ENCODE results near the gene FBXW11.
"Not testable (repeated sequence)": the region's sequence is repeated elsewhere in the genome, so short reads cannot be mapped to it uniquely, and the experiment has no call there.

The FBXW11 gene

DNA sequence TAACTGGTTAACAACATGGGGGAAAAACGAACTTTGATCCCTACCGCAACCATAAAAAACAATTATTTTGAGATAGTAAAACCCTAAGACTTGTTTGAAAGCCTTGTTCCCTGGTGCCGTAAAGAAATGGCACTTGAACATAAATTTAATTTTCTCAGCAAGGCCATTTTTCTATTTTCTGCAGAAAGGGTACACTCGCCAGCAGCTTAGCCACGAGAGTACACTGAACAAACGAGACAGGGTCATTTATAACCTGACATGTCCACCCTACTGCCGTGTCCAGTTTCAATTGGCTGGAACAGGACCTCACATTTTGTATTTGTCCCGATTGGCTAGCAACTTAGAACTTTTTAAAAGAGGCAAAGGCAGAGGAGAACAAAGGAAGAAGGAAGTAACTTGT is 26.8 kb downstream of the FBXW11 start:
- no peak for DNase-seq

DNA sequence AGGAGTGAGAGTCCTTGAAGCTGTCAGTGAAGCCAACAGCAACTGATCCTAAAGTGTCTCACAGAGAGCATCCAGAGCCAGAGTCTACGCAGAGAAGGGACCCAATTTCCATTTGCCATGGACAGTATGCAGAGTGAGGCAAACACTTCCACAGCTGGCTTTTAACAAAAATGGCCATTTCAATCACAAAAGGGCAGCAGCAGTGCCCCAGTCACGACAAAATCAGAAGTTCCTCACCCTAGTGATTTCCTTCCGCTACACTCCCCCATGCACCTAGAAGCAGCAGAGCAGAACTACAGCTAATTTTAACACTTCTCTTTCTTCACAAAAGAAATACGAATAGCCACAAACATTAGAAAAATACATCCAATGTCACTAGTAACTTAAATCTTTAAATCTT is 27.9 kb downstream of the FBXW11 start:
- DNase-seq, result no peak

DNA sequence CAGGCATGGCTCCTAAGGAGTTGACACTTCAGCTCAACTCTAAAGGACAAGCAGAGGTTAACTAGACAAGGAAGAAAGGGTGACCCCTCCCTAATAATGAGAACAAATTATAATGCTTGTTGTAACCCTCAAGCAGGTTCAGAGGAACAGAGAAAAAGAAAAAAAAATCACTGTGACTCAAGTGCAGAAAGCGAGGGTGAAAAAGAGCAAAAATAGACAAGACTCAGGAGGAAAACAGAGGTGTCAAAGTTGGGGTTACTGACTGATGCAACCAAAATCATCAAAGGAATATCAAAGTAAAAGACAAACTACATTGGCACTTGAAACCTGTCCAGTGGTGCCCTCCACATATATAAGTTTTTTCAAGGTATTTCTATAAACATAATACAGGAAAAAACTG is 28.4 kb downstream of the FBXW11 start:
- DNase-seq, result no peak

DNA sequence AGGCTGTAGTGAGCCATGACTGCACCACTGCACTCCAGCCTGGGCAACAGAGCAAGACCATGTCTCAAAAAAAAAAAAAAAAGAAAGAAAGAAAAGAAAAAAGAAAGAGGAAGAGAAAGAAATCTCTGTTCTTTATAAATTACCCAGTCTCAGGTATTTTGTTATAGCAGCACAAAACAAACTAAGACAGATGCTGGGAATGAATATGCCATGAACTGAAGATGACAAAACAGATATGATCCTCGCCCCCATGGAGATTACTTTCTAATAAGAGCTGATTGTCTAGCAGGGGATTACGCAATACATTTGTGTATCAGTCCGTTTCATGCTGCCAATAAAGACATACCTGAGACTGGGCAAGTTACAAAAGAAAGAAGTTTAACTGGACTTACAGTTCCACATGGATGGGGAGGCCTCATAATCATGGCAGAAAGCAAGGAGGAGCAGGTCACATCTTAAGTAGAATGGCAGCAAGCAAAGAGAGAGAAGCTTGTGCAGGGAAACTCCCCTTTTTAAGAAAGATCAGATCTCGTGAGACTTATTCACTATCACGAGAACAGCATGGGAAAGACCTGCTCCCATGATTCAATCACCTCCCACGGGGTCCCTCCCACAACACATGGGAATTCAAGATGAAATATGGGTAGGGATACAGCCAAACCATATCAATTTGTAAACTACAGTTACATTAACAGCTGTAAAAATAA is 29.0 kb downstream of the FBXW11 start:
- DNase-seq, result not testable (repeated sequence)

DNA sequence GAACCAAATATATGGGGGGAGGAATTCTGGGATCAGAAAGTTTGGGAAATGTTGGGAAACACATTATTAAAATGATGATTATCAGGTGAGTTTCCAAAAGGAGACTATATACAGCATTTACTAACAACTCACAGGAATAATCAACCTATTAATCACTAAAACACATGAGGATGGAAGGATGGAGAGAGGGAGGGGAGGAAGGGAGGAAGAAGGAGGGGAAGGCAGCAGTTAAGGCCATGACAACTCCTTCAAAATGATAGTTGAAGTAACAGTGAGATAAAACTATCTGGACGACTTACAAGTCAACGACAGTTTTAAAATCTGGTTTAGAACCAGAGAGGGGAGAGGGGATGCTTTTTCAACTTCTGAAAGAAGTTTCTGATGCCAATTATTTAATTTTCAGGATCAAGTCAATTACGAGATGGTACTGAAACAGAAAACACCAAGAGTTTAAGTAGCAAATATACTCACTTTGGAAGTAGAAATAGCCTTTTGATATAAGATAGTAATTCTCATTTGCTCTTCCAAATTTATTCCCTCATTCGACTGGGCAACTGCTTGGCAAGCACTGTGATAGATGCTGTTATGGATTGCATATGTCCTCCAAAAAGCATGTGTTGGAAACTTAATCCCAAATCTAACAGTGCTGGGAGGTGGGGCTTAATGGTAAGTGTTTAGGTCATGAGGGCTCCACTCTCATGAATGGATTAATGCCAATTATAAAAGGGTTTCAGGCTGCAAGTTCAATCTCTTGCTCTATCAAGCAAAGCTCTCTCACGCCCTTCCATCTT is 30.4 kb downstream of the FBXW11 start:
- no peak for DNase-seq

DNA sequence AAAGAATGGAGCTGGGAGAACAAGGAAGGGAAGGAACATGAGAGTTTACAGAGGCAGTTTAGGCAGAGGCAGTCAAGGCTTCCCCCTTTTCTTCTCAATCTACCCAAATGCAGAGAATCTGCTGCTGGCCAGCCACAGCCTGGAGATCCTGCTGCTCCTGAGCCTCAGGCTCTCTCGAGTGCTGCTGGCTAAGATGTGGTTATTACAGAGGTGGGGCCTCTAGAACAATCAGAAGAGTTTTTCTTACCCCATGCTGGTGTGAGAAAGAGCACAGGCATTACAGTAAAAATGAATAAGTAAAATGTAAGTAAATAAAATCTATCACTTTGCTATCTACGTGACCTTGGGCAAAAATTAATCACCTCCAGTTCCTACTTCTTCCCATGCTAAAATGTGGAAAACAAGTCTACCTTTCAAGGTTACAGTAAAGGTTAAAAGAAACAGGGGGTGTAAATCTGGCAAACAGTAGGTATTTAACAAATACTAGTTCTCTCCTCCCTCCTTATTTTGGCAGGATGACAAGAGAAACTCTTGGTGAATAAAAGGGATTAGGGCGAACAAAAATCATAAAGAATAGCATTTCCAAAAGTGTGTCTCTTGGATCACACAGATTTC is 31.1 kb downstream of the FBXW11 start:
- no peak for DNase-seq

DNA sequence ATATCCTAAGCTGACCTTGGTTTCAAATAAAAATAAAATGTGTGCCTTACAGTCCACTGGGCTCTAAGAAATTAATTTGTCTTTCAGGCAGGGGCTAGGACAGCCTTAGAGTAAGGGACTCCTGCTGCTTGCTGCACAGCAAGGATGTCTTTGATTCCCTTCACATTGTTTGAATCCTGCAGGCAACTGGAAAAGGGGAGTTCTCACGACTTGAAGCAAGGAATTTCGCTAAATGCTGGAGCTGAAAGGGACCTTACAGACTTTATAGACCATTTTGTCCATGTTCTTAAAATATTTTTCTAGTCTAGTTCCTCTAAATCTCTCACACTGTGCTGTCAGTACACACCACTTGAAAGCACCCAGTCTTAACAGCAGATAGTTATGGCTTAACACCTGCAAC is 35.6 kb downstream of the FBXW11 start:
- no peak for DNase-seq

DNA sequence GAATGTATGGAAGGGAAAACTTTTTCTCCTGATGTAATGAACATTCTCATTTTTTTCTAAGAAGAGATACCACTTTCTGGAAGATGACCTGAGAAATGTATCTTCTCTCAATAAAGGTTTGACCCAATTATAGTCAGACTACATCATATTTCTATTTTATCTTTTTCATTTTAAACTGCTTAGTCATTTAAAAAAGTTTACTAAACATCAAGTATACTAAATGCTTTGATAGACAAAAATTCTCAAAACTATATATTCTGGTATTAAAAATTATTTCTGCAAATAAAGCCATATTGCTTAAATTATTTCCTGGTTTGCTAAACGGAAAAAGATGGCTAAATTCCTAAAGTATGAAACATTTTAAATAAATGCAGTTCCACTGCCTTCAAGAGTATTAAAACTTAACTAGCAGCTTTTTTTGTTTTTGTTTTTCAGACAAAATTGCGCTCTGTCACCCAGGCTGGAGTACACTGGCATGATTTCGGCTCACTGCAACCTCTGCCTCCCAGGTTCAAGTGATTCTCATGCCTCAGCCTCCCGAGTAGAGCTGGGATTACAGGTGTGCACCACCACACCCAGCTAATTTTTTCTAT is 37.1 kb downstream of the FBXW11 start:
- no peak for DNase-seq

DNA sequence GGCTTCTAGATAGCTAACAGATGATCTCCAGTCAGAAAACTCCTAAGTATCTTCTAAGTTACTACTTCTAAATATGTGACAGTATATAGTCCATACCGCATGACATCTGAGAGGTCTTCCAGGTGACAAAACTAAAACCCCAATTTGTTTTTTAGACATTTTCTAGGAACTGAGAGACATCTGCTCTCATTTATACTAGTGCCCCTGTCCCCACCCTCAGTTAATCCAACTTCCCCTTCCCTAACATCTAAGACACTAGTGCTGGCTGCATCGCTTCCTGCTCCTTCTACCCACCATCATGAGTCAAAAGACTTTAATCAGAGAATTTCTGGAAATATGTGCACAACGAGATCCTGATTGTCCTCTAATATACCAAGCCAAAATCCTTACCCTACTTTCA is 37.9 kb downstream of the FBXW11 start:
- no peak for DNase-seq

DNA sequence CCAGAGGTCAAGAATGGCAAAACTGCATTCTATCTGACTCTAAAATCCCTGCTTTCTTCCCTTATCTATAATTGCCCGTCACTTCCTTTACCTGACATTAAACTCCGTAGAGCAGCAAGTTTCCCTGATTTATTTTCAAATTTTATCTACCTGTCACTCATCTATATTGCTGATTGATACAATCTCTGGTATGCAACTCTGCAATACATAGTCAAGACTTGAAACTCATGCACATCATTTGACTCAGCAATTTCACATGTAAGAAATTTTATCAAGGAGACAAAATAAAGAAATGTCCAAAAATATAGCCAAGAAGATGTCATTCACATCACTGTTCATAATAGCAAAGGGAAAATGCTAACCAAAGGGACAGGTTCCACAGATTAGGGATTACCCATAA is 39.5 kb downstream of the FBXW11 start:
- DNase-seq, result no peak

DNA sequence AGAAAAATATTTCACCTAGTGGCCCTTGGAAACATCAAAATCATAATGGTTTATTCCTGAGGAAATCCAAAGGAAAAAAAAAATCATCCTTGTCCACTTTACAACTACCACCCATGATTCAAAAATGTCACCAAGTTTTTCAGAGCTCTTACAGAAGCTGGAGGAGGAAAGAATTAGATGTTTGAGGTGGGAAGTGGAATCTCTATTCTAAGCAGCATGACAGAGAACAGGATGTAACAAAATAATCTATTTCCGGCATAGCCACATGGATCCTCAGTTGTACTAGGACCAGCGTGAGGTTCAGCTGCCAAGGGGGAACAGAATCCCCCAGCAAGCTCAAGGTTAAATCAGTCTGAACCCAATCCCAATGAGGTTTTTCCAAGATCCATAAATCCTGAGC is 40.2 kb downstream of the FBXW11 start:
- no peak for DNase-seq

DNA sequence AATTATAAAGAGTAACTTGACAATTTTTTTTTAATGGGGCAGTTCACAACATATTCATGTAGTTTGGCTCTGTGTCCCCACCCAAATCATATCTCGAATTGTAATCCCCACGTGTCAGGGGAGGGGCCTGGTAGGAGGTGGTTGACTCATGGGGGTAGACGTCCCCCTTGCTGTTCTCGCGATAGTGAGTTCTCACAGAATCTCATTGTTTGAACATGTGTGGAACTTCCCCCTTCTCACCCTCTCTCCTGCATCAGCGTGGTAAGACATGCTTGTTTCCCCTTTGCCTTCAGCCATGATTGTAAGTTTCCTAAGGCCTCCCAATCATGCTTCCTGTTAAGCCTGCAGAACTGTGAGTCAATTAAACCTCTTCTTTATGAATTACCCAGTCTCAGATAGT is 40.7 kb downstream of the FBXW11 start:
- no peak for DNase-seq

DNA sequence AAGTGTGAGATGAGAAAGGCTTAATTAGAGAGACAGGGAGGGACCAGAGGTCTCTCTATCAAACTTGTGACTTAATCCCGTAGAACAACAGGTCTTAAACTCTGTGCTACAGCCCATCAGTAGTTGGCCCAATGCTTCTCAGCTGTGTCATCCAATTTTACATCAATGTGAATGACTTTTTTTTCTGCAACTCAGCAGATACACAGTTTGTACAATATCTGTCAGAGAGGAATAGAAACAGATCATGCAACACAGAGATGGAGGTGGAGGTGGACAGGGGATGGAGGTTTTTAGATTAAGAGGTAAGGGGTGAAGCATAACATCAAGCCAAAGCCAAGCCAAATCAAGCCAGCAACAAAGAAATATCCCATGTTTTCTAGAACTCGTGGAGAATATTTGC is 43.0 kb downstream of the FBXW11 start:
- DNase-seq, result no peak

DNA sequence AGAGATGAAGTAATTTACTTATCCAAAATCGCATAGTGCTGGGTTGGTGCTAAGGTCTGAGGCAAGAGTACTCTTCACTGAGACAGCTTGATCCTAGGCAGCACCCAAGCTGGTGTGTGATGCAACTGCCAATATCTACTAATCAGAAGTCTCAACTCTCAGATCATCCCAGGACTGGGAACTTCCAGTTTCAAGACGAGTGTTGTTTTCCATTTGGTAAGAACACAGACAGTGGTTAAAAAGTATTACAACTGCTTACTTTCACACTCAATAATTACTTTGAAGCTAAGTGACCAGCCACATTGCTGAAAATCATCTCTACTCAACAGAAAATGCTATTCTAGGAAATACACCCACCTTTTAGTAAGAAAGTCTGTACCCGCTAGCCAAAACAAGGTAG is 45.3 kb downstream of the FBXW11 start:
- no peak for DNase-seq

DNA sequence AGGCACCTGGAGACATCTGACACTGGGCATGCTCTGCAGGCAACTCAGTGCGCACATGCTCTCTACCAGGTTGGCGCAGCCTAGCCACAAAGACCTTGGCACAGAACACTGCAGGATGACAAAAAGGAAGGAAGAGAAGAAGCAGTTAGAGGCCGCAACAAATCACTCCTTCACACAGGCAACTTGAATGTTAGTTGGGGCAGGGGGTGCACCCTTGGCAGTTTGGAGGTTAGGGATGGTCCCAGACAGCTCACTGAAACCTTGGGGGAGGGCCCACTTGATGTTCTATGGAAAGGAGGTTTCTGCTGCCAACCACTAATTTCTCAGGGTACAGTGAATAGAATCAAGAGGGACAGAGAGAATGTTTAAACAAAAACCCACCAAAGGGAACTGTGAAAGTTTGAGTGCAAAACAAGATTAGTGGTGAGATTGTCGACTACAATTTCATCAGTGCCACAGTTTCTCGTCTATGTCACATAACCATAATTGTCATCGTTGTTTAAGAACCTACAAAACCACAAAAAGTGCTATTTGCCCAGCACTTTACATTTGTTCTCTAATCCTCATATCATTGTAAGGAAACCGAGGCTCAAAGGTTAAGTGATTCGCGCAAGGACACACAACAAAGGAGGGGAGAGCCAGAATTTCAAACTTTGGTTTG is 48.7 kb downstream of the FBXW11 start:
- no peak for DNase-seq

DNA sequence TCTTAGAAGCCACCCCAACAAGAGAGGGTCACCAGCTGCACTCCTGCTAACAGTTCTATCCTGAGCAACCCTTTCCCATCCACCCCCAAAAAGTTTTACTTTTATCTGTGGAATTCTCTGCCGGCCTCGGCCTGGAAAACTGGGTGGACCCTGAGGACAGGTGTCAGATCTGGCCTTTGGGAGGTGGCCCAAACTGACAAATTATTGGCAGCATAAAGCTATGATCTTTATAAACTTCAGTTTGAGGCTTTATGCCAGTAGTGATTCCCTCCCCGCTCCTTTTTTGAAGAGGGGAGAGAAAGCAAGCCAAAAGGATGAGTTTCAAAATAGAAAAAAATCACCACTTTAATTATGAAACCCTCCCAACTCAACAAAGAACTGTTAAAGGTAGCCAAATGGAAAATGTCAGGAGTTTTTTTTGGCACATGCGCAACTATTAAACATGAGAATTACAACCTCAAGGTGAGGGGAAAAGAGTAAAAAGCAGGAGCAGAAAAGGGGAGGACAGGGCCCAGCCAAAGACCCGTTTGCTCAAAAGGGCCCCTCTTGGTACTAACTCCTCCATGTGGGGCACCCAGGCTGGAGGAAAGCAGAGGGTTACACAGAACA is 49.4 kb downstream of the FBXW11 start:
- no peak for DNase-seq

DNA sequence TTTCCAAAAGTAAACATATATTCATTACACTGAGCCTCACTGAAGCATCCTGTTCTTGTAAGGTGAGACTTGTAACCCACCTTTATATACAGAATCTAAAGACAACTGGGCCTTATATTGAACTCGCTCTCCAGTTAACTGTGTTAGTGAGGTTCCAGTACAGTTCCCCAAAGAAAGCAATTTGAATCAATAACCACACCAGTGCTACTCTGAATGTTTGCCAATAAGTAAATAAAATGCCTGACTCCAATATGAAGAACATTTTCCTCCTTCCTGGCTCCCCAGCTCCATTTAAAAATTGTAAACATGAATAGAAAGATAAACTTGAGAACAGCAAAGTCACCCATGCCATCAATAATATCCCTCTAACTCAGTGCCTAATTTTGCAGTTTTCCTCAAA is 50.1 kb downstream of the FBXW11 start:
- no peak for DNase-seq

DNA sequence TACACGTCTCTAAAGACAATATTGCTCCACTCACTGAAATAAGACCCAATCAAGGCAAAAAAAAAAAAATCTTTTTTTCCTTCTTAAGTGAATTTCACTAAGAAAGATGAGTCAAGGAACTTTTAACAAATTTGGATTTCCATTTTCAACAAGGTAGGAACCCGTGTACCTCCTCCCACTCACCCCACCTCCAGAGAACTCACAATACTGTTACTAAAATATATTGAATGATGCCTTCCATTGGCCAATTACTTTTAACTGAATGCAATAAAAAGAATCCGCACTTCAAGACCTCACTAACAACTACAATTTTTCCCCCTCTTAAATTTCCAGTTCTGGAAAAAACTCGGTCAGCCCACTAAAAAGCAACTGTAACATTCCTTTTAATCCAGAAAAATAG is 50.7 kb downstream of the FBXW11 start:
- DNase-seq, result no peak

DNA sequence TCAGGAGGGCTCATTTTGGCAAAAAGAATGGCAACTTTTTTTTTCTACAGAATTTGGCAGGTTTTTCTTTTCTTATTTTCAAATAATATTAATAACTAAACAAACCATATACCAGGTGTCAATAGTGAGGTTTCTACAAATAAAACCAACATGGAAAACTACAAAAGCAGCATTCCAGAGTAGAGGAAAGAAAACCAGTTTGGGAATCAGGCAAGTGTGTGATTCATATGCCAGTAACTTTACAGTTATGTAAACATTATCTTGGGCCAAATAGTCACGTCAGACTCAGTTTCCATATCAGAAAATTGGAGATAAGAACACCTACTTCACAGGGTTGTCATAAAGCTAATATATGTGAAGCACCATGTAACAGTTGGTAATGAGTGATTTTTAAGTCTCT is 51.7 kb downstream of the FBXW11 start:
- no peak for DNase-seq

DNA sequence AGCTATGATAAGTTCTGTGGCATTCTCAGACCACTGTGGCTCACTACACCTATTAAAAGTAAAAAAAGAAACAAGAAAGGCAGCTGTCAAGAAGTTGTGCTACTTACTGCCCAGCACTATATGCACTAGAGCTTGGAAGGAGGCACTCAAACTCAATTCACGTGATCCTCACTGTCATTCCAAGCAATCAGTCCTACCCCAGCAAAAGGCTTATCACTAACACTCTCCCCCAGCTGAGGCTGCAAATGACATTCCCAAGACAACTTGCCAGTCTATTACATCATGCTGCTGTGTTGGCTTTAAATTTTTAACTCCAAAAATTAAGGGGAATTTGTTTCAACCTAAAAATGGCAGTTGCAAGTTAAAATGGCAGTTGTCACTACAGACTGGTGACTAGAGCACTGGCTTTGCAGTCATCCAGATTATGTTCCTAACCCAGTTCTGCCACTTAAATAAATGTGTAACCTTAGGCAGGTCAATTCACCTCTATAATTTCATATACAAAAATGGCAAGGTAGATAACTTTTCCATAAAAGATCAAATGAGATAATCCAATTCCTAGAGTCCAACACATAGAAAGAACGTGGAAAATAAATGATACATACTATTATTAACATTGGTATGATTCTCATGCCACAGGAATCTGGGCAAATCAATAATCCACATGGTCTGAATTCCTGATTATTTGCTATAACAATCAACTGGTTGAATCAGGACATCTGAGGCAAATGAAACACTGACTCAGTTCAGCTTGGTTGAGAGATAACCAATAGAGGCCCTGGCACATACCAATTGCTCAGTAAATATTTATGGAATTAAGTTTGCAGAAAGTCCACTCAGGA is 52.4 kb downstream of the FBXW11 start:
- DNase-seq, result no peak

DNA sequence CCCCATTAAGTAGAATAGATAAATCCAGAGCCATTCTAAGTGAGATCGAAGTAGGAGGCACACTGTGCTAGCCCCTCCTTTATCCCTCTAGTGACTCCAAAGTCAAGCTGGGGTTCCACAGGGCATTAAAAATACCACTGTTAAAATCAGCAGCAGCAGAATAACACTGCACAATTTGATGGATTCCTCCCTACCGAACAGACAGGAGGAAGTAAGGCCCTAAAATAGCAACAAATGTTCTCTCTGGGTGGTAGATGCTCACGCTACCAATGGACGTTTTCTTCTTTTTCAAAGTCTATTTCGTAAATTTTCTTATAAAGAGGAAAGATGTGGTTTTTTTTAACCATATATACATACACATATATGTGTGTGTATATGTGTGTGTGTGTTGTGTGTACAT is 54.4 kb downstream of the FBXW11 start:
- no peak for DNase-seq

DNA sequence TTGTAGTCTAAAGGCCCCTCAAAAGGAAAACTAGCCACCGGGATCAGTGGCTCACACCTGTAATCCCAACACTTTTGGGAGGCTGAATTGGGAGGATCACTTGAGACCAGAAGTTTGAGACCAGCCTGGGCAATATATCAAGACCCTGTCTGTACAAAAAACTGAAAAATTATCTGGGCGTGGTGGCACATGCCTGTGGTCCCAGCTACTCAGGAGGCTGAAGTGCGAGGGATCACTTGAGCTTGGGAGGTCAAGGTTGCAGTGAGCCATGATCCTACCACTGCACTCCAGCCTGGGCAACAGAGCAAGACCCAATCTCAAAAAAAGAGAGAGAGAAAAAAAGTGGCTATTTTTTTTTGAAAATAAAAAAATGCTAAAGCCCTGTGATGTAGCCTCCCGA is 55.2 kb downstream of the FBXW11 start:
- DNase-seq, result no peak

All from NCI-H1694 (cell line).